Stimulated activated CD8-positive, alpha-beta memory T cell treated with anti-CD3 and anti-CD28 coated beads, Interleukin-4, amount 100 ng/mL, for 24 hours (primary cell): ENCODE measurements around the gene PIK3R5.
"Not testable (repeated sequence)": the region's sequence is repeated elsewhere in the genome, so short reads cannot be mapped to it uniquely, and the experiment has no call there.

Experiments used
- DNase-seq: peaks from one replicate; pipeline ENCODE4 v3.0.0-alpha.2; 2020; ENCODE audit warnings: low read depth

Gene PIK3R5, protein sequence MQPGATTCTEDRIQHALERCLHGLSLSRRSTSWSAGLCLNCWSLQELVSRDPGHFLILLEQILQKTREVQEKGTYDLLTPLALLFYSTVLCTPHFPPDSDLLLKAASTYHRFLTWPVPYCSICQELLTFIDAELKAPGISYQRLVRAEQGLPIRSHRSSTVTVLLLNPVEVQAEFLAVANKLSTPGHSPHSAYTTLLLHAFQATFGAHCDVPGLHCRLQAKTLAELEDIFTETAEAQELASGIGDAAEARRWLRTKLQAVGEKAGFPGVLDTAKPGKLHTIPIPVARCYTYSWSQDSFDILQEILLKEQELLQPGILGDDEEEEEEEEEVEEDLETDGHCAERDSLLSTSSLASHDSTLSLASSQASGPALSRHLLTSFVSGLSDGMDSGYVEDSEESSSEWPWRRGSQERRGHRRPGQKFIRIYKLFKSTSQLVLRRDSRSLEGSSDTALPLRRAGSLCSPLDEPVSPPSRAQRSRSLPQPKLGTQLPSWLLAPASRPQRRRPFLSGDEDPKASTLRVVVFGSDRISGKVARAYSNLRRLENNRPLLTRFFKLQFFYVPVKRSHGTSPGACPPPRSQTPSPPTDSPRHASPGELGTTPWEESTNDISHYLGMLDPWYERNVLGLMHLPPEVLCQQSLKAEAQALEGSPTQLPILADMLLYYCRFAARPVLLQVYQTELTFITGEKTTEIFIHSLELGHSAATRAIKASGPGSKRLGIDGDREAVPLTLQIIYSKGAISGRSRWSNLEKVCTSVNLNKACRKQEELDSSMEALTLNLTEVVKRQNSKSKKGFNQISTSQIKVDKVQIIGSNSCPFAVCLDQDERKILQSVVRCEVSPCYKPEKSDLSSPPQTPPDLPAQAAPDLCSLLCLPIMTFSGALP

DNA sequence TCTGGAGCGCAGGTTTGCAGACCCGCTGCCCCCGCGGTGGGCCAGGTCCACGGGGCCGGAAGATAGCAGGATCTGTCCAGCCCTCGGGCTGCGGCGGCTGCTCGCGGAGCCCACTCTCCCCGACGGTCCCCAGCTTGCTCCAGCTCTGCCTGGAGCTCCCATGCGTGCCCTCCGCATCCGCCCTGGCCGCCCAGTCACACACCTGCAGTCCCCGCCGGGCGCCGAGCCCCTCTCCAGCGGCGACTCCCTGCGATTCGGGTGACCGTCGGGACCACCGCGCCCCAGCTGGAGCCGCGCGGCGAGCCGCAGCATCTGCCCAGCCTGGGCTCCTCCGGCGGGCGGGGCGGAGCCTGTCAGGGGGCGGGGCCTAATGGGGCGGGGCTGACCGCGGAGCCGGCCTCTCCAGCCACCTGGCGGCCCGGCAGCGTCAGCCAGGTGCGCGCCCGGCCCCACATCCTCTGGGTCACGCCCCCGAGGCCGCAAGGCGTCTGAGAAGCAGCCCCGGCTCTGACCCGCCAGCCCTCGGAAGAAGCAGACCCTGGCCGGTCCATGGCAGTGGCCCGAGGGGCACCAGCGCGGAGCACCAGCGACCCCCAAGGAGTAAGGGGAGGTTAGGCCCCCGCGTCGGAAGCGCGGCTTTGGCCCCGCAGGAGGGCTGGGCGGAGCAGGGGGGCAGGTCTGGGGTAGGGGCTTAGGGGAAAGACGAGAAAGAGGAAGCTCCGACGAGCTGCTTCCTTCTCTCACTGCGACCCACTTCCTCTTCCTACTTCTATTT is at the start of gene PIK3R5:
TSS of gene PIK3R5 (minus strand) at position 314 of the 775 bp plus-strand sequence. CDS start 54,213 bp downstream, outside the sequence.
- DNase-seq, result peak; percentile 77

DNA sequence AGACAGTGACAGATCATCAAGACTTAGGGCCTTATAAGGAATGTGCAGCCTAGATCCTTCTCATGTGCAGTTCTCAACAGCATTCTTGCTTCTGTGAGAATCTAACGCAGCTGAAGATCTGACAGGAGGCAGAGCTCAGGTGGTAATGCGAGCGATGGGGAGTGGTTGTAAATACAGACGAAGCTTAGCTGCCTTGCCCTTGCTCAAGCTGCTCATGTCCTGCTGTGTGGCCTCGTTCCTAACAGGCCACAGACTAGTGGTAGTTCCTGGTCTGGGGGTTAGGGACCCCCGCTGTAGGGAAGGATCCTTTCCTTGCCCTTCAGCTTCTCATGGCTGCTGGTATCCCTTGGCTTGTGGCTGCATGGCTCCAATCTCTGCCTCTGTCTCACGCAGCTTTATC is 45.5 kb upstream of the PIK3R5 start:
- no peak for DNase-seq

DNA sequence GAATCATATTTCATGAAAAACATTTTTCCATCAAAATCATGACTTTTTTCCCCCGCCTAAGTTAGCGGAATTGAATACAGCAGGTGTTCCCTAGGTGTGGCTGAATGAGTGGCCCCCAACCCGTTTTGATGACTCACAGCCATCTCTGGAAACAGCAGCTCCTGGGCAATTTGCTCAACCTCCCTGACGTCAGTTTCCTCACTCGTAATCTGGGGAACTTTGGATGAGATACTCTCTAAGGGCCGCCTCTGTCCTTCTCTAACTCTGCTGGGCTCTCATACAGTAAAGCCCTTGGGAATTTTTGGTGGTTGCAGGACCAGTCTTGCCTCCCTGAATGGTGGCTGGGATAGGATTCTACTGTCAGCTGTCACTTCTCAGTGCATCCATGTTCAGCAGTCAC is 44.2 kb upstream of the PIK3R5 start:
- DNase-seq, result no peak

DNA sequence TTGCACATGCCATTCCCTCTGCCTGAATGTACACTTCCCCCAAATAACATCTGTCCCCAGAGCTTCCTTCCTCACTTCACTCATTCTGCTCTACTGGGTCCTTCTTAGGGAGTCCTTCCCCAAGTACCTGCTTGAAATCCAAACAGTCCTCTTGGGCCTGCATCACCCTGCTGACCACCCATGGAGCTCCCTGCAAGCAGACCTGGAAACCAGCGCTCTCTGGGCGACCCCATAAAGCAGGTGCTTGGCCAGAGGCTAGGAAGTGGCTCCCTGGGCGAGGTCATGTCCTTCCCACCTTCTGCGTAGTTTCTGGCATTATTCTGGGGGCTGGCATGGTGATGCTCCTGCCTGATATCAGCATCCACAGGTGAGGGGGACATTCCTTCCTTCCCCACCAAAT is 43.6 kb upstream of the PIK3R5 start:
- no peak for DNase-seq

DNA sequence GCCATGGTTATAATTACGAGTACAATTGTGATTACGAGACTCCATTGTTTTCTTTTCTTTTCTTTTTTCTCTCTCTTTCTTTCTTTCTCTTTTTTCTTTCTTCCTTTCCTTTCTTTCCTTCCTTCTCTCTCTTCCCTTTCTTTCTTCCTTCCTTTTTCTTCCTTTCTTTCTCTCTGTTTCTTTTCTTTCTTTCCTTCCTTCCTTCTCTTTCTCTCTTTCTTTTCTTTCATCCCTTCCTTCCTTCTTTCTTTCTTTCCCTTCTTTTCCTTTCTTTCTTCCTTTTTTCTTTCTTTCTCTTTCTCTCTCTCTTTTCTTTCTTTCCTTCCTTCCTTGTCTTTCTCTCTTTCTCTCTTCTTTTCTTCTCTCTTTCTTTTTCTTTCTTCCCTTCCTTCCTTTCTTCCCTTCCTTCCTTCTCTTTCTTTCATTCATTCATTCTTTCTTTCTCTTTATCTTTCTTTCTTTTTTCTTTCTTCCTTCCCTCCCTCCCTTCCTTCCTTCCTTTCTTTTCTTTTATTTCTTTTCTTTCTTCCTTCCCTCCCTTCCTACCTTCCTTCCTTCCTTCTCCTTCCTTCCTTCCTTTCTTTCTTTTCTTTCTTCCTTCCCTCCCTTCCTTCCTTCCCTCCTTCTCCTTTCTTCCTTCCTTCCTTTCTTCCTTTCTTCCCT is 41.7 kb upstream of the PIK3R5 start:
- no peak for DNase-seq

DNA sequence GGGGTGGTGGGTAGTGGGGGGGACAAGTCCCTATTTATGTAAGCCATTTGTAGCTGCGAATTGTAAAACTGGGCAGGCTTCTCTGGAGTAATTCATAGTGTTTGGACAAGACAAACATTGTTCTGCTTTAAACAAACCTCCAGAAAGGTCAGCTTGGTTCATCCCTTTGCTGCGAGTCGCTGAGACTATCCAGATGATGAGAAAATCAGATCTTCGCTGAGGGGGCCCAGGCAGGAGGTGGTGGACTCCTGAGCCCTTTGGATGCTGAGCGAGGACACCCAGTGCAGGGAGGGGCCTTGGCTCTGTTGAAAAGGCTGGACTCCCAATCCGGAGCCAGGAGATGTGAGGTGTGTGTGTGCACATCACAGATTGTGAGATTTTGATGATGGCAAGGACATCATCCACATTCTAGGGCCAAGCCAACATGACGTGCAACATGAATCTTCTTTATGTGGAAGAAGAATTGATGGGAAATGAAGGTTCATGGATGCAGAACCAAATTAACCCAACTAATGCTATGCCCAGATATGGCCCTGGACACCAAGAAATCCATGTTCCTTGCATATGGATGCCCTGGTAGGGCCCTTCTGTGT is 40.8 kb upstream of the PIK3R5 start:
- DNase-seq, result no peak

DNA sequence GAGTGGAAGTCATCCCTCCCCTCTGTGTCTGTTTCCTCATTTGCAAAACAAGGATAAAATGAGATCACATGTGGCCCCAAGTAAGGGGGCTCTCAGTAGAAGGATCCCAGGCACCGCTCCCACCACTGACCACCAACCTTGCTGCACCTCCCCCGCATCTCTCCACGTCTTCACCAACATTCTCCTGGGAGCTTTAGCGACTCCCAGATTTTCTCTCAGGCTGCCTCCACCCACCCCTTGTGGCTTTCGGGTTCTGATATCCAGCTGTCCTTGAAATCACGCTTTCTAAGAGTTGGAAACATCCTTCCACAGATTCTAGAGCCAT is 39.4 kb upstream of the PIK3R5 start:
- DNase-seq, result no peak

DNA sequence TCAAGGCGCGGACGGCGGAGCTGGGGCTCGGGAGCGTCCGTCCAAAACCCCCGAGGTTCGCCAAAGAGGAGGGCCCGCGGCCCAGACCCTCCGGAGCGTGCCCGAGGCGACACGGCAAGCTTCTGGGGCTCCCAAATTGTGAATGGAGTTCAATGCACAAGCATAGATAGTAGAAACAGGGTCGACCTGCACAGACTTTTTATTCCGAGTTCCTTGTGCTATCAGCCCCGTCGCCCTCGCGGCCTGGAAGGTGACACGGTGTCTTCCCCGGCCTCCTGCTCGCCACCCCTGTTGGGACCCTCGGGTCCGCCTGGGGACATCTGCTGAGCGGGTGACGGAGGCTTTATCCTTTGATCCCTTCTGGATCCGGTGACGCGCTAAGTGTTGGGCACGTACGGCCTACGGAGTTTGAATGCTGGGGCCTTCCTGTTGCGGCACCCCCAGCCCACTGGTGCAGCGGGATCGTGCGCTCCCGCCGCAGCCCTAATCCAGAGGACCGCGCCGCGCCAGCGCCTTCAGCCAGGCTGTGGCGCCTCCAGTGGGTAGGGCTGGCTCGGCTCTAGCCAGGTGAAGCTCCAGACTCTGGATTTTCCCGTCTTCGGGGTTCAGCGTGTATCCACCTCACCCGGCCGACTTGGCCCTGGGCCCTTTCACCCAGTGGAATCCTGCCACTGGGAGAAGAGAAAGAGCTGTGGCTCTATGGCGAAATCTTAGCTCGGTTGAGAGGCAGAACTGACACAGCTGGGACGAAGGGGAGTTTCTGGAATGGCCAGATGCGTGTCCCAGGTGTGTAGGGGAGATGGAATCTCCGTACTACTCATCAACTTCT is 38.8 kb upstream of the PIK3R5 start:
- no peak for DNase-seq

DNA sequence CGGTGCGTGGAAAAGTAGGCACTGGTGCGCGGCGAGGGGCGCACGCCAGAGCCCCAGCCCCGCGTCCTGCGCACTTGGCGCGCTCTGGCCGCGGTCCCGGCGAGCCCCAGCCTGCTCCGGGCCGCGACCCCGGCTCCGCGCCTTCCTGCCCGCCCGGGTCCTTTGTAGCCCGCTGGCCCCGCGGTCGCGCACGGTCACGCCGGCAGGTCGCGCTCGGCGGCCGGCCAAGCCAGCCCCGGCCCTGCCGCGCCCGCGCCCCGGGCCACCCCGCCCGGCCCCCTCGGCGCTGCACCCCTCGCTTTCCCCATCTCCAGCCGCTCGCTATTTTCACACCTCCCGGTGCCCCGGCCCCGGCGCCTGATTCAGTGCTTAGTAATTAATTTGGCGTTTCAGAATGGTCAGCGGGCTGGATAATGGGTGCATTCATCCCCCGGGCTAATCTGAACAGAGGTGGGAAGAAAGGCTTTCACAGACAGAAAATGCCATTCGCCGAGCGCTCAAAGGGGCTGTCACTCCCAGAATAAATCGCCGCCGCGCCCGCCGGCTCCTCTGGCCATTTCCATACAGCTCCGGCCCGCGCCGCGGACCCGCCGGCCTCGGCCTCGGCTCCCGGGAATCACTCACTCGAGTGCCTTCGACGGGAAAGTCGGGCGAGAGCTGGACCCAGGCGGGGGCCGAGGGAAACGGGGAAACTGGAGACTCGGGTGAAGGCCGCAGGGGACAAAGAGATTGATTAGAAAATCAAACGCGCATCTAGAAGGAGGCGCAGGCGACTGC is 38.0 kb upstream of the PIK3R5 start:
- DNase-seq, result no peak

DNA sequence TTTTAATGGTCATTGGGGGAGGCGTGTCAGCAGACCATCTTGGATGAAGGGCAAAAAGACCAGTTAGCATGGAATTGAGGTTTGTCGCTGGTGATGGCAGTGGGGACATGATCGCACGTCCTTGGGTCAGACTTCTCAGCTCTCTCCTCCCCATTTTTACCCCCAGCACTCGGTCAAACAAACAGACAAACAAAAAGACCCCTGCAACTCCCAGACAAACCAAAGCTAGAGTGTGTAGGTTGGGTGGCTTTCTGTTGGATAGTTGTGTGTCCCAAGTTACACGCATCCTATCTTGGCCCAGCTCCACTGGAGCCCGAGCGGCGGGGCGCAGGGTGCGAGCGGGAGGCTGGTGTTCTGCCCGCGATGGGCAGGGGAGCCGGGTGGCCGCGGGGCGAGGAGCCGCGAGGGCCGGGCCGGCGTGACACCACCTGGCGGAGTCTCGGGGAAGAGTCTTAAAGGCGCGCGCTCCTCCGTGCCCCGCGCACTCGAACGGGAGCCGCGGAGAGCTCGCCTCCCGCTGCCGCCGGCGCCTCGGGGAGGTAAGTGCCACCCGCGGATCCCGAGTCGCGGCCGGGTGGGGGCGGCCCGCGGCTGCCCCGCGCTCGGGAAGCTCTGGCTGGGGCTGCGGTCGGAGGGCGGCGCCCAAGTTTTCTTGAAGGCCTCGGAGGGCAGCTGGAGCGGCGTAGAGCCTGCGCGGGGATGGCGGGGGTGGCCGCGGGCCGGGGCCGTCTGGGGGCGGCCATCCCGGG is 37.3 kb upstream of the PIK3R5 start:
- DNase-seq, result no peak

DNA sequence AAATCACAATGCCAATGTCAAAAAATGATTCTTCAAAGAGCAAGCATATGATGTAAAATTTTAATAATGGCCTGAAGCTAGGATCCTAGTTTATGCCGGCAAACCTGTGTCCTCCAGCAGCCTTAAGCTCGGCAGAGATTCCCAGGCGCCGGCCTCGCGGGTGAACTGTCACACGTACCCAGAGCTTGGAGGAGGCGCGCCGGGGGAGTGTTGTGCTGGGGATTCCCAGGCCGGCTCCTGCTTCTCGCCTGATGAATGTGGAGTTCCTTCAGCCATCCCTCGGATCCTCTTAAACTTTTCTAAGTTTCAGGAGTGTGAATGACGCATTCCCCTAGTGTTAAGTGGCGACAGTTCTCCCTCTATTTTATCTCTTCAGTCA is 36.7 kb upstream of the PIK3R5 start:
- no peak for DNase-seq

DNA sequence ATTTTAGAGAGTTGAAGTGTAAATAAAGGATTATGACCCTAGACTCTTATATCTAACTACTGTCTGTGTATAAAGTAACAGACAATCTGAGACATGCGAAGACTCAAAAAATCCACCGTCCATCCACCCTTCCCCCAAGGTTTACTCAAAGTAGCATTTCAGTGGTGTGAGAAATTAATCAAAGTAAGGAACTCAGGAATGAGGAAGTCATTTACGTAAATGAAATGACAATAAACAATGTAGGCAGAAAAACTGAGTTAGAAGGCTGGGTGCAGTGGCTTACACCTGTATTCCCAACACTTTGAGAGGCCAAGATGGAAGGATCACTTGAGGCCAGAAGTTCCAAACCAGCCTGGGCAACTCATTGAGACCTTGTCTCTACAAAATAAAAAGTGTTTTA is 36.1 kb upstream of the PIK3R5 start:
- DNase-seq, result no peak

DNA sequence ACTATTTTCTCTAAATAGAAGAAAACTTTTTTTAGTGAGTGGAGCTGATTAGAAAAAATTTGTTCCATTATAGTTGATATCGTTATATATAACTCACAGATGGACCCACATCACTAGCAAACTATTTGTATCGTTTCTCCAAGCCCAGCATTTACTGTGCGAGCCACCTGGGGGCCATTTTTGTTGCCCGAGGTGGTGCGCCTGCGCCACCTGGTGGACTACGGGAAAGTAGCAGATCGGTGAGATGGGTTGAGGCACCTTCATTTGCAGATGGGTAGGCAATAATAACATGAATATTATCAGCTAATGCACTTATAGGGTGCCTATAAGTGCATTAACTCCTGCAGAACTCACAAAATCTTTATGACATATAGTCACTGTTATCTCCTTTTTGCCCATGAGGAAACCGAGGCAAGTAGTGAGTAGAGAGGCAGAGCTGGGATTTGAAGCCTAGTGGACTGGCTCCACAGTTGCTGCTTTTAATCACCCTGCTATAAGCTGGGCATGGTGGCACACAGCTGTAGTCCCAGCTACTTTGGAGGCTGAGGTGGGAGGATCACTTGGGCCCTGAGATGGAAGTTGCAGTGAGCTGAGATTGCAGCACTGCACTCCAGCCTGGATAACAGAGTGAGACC is 32.6 kb upstream of the PIK3R5 start:
- peak; percentile 66 for DNase-seq

DNA sequence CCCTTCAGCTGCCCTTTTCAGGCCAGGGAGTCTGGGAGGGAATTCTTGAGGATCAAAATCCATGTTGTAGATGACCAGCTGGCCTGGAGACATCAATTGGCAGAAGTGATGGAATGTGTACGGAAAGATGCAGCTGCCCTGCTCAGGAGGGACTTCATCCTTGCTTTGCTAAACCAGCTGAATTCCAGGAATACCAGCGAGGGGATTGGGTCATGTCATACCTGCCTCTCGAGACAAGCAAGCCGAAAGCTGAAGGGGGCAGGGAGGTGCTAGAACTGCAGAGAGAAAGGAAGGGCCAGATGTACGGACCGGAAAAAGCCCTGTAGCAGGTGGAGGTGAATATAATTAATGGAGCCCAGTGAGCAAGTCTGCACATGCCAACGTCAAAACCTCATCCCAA is 30.2 kb upstream of the PIK3R5 start:
- no peak for DNase-seq

DNA sequence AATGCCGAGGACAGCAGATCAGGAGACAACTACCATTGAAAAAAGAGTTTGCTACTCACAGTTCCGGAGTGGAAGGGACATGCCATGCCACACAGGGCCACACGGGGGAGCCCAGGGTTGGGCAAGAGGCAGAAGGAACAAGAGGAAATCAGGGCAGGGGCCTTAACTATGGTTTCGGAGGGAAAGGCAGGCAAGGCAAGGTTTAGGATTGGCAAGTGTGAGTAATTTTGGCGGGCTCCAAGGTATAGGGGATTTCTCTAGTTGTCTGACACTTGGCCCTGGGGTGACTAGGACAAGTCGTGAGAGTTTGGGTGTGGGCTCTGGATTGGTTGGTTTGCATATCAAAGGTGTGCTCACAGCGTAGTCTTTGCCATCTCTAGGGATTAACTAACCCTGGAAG is 28.8 kb upstream of the PIK3R5 start:
- DNase-seq, result peak; percentile 61

DNA sequence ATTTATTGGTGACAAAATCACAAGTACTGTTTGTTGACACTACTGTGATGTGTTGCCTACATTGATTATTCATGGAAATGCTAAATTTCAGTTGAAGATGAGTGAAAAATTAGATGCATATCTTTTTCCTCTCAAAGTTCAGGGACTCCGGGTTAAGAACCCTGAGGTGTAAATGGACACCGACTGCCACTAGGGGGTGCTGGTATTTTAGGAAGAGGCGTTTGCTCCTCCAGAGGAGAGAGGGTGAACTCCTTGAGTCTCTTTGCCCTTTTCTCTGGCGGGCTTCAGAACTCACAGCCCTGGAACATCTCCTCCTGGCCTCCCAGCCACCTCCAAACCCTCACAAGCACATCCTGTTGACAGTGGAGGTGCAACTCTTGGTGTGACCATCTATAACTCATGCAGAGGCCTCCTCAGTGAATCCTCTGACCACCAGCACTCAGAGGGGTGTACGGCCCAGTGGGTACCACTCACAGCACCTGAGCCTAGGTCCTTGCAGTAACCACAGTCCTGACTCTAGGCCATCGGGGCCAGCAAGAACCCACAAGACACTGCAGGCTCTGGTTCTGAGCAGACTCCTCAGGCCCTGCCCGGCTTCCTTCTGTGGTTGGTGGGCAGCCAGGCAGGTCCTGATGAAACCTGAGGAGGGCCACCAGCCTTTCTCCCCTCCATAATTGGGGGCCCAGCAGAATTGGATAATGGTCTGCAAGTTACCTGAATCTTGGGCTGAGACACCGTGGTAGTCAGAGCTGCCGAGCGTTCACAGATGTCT is 26.2 kb upstream of the PIK3R5 start:
- peak; percentile 50 for DNase-seq

DNA sequence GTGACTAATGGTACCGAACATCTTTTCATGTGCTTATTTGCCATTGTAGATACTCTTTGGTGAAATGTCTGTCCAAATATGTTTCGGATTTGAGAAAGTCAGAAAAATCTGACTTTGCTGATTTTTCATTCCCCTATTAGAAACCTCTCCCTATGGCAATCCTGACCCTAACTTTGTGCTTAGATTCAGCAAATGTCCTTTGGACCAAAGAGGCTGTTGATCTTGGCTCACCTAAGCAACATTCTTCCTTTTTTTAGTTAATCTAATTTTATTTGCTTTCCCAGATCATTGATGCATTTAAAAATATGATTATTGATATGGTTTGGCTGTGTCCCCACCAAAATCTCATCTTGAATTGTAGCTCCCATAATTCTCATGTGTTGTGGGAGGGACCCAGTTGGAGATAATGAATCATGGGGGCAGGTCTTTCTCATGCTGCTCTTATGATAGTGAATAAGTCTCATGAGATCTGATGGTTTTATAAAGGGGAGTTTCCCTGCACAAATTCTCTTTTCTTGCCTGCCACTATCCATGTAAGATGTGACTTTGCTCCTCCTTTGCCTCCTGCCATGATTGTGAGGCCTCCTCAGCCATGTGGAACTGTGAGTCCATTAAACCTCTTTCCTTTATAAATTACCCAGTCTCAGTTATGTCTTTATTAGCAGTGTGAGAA is 22.9 kb upstream of the PIK3R5 start:
- not testable (repeated sequence) for DNase-seq
